ENCODE data around the gene TRMU. TPM values are rescaled to one million over a fixed set of nuclear protein-coding genes. Genes with fewer than 3 reads are reported as not detected.

The TRMU gene
- total and polyA plus RNA-seq, 2 of the 8 experiments (the other 6 are each of a cell fraction or from before 2014, with no cell fraction given): 43.4 to 70.6 TPM

DNA sequence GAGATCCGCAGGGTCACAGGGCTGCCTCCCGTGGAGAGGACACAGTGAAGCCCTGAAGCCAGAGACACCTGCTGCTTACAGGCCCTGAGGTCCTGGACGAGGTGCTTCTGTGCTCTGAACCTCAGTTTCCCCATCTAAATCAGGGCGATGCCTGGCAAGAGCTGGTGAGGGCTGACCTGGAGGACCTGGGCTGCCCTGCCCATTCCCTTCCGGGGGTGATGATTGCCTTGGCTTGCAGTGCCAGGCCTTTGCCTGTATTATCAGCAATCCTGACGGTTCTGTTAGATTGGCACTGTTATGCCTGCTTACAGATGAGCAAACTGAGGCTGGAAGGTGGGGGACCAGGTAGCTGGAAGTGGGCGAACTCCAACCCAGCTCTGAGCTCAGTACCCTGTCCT lies 46.7 kb upstream of the TRMU start:
- no peak overlapping the region for H3K9ac ChIP-seq (replicated peaks in 1 of 4; ENCODE audit: extremely low read depth in 1 of 4, low read depth in 3 of 4, low read length in 3 of 4)
- no peak overlapping the region for H2BK12ac ChIP-seq (ENCODE audit: low read depth, low read length)
- ChIA-PET POLR2A (ENCODE audit: partially characterized antibody) (interaction anchor here (1.2 kb wide), 1 partner anchor 9 kb away, joined by 4 read pairs; no protein-coding TSS in a partner anchor), CTCF (ENCODE audit: partially characterized antibody) (no interaction called here)
- no peaks in the 10 kb centered on the region for H3K27me3 ChIP-seq (replicated peaks in 1 of 4; ENCODE audit: control insufficient read depth in 3 of 4, extremely low read depth in 1 of 4, insufficient read depth in 3 of 4, low read length in 3 of 4)
- H3K36me3 ChIP-seq (ENCODE audit: control insufficient read depth in 2 of 4, insufficient read depth in 4 of 4, low read length in 3 of 4): peaks cover 0 to 7% (median 1%) of the 10 kb centered on the region in 4 experiments; a peak in 3 of 8 replicates
- no peak overlapping the region for H2BK5ac ChIP-seq (ENCODE audit: low read depth, low read length)
- no peaks in the 10 kb centered on the region for H3K4me1 ChIP-seq (replicated peaks in 1 of 4; ENCODE audit: control insufficient read depth in 3 of 4, insufficient read depth in 4 of 4, low read length in 3 of 4)
- no peak overlapping the region for H3K56ac ChIP-seq (replicated peaks; ENCODE audit: insufficient read length, low read depth, low read length)
- H4K5ac ChIP-seq (ENCODE audit: insufficient read length, low read depth, low read length): no peak overlapping the region
- no peak overlapping the region for H2AK5ac ChIP-seq (ENCODE audit: low read depth, low read length)
- FAIRE-seq (no peak), DNase-seq (ENCODE audit: low read depth in 1 of 2, low spot score in 2 of 2) (no peak)
- no peak overlapping the region for H3K4me2 ChIP-seq (ENCODE audit: insufficient read depth in 1 of 2, low read depth in 2 of 2, low read length in 2 of 2)
- H2BK15ac ChIP-seq (ENCODE audit: low read length): no peak overlapping the region
- no peaks in the 10 kb centered on the region; the same call in 1 of the 2 replicates for H3K79me1 ChIP-seq (ENCODE audit: low read depth, low read length)
- H3K9me3 ChIP-seq (ENCODE audit: insufficient read depth in 2 of 2, low read depth in 1 of 2, low read length in 1 of 2): no peaks in the 10 kb centered on the region
- no peak overlapping the region for H3K4me3 ChIP-seq (ENCODE audit: extremely low read depth in 1 of 4, insufficient read depth in 2 of 4, low read depth in 3 of 4, low read length in 4 of 4)
- no peak overlapping the region for H4K91ac ChIP-seq (replicated peaks; ENCODE audit: insufficient read length, low read length)
- H3K4ac ChIP-seq (replicated peaks; ENCODE audit: insufficient read length, low read depth, low read length): no peak overlapping the region
- peaks cover 0 to 3% of the 10 kb centered on the region in 2 experiments for H4K20me1 ChIP-seq (replicated peaks in 1 of 2; ENCODE audit: control insufficient read depth in 1 of 2, insufficient read depth in 2 of 2, low read length in 2 of 2)
- H2BK20ac ChIP-seq (ENCODE audit: low read length): no peak overlapping the region
- H3K79me2 ChIP-seq (ENCODE audit: control insufficient read depth in 1 of 2, insufficient read depth in 2 of 2, low read length in 2 of 2): no peaks in the 10 kb centered on the region
- no peak overlapping the region for H3K14ac ChIP-seq (ENCODE audit: insufficient read length)
- H3K18ac ChIP-seq (ENCODE audit: extremely low read depth, low read length): no peak overlapping the region
- H3K23me2 ChIP-seq (ENCODE audit: low read depth, low read length): no peaks in the 10 kb centered on the region
- no peak overlapping the region for H2BK120ac ChIP-seq (replicated peaks; ENCODE audit: low read depth, low read length)
- H4K8ac ChIP-seq (ENCODE audit: extremely low read depth, insufficient read depth, low read length): no peak overlapping the region
- H3K27ac ChIP-seq (ENCODE audit: low read depth, low read length): no peak overlapping the region
- H2AFZ ChIP-seq (ENCODE audit: low read length): no peak overlapping the region
- TF ChIP-seq HDAC2 (IDR thresholded peaks at IDR 0.05; ENCODE audit: borderline replicate concordance in 1 of 2, low read depth in 2 of 2, low read length in 2 of 2) (no peak), SP1 (IDR thresholded peaks at IDR 0.05; ENCODE audit: low read depth, low read length) (no peak), SIRT6 (IDR thresholded peaks at IDR 0.05; ENCODE audit: low read length) (no peak), POU5F1 (IDR thresholded peaks at IDR 0.05; ENCODE audit: low read depth, low read length) (no peak), CREB1 (IDR thresholded peaks at IDR 0.05) (no peak), JUN (IDR thresholded peaks at IDR 0.05; ENCODE audit: low read depth, low read length) (no peak), SP2 (IDR thresholded peaks at IDR 0.05; ENCODE audit: low read length) (no peak), SUZ12 (IDR thresholded peaks at IDR 0.05; ENCODE audit: low read length) (no peak)
- no peak overlapping the region for H3K23ac ChIP-seq (ENCODE audit: insufficient read length)
- 92% methylated on average over 7 of the region's 7 CpGs; no CpG with 5 or more reads in 1 of the 2 experiments for WGBS, 2 experiments (ENCODE audit: extremely low coverage in 1 of 2, insufficient coverage in 1 of 2, insufficient read length in 1 of 2, insufficient replicate concordance in 2 of 2, low coverage in 1 of 2, low lambda C conversion rate in 2 of 2, missing lambda C conversion rate in 1 of 2)
